Psoas muscle (tissue), 8 donors: ENCODE data around the gene NRBF2. TPM values are rescaled to one million over a fixed set of nuclear protein-coding genes. Genes with fewer than 3 reads are reported as not detected.

Experiments used
- ATAC-seq, 4 donors: fragments of 200-7000 bp; cut with Tn5 transposase; one replicate each; pipeline ENCODE4 v1.9.1; 2020; ENCODE audit warnings: moderate library complexity in 3 of 4, mild to moderate bottlenecking in 2 of 4
- DNase-seq, 2 donors: peaks; one replicate each; pipeline ENCODE4 v3.0.0-alpha.2; 2020
- H3K27ac ChIP-seq: fragments of 200-600 bp; one replicate; pipeline ENCODE4 v1.8.0; 2022
- H3K27me3 ChIP-seq, 3 donors: fragments of 200-600 bp in 1 of 3; one replicate each; pipeline versions ENCODE4 v1.6.1 to v1.8.0; 2013 to 2022; ENCODE audit warnings: low read length in 2 of 3, mild to moderate bottlenecking in 2 of 3, moderate library complexity in 1 of 3; ENCODE audit not compliant: insufficient read depth in 3 of 3
- H3K36me3 ChIP-seq, 2 donors: fragments of 200-600 bp in 1 of 2; one replicate each; pipeline versions ENCODE4 v1.6.1 to v1.8.0; 2013 to 2022; ENCODE audit warnings: low read depth in 1 of 2, mild to moderate bottlenecking in 1 of 2, moderate library complexity in 1 of 2; ENCODE audit not compliant: insufficient read depth in 1 of 2
- H3K4me1 ChIP-seq: fragments of 200-600 bp; one replicate; pipeline ENCODE4 v1.8.0; 2022
- H3K4me3 ChIP-seq: fragments of 200-600 bp; one replicate; pipeline ENCODE4 v1.8.0; 2022; ENCODE audit warnings: mild to moderate bottlenecking
- H3K9me3 ChIP-seq: fragments of 200-600 bp; one replicate; pipeline ENCODE4 v1.8.0; 2022
- CTCF ChIP-seq: fragments of 200-600 bp; IDR thresholded peaks from one replicate; pipeline ENCODE4 v1.8.0; 2022; ENCODE audit warnings: antibody characterized with exemption
- WGBS, 3 donors: extraction: QIAGEN DNeasy Blood & Tissue Kit; methylation state at CpG; one replicate each; pipeline versions ENCODE4 v1.1.6 to v1.1.7; 2013; 5-methylcytosine and 5-hydroxymethylcytosine counted together
- intact Hi-C, 2 donors: fragments of 100-400 bp; cut with DNase I; formaldehyde crosslinking; loops; one replicate each; pipeline versions ENCODE4 v1.11.0 to v1.14.2; 2022
- polyA plus RNA-seq, 3 donors: library from polyadenylated mRNA; stranded (reverse); fragments of 200-250 nt; gene quantifications; one replicate each; pipeline ENCODE4 v1.2.3, GENCODE V29; 2013
- total RNA-seq, 4 donors: library from RNA; stranded (reverse); fragmentation: NEBNext Ultra II Directional in 2 of 4; extraction: Animal tissue kit (Norgen Biotek cat#: 25700) in 2 of 4; gene quantifications; one replicate each; pipeline versions ENCODE4 v1.2.1 to v1.2.4, GENCODE V29; 2021 to 2023
- donor health status: healthy with polysubstance abuse.
- donor health status: DM: no; HTN: no; CAD: no; lungs with moderate emphysema.
- donor health status: Bipolar disorder and iron deficiency.
- donor health status: healthy.
- donor health status: DM: yes; HTN: yes; CAD: no.
- donor health status: DM: no; HTN: no; CAD: no.
- donor health status: DM: no; HTN: no; CAD: no.
- donor health status: DM: yes; HTN: yes; CAD: no.

NRBF2 gene
- total and polyA plus RNA-seq, 7 donors = 17.3 to 85.3 (median 23.4) TPM

DNA sequence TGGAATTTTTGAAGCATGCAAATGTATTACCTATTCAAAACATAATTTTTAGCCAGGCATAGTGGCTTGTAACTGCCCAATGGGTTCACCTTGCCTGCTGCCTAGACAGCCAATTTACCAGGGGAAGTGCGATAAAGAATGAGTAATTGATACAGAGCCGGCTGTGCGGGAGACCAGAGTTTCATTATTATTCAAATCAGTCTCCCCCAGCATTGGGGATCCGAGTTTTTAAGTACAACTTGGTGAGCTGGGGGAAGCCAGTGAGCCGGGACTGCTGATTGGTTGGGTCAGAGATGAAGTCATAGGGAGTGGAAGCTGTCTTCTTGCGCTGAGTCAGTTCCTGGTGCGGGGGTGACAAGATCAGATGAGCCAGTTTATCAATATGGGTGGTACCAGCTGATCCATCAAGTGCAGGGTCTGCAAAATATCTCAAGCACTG, 29.1 kb upstream of the NRBF2 start:
- 78 to 84% (median 79%) methylated on average over 7 of the region's 7 CpGs for WGBS, 3 donors
- TF ChIP-seq CTCF = no peak
- Histone ChIP-seq H3K9me3 (no peaks in the 10 kb centered on the region), H3K4me1 (peaks cover 3% of the 10 kb centered on the region), H3K36me3 (no peaks in the 10 kb centered on the region), H3K27ac (no peak overlapping the region), H3K27me3 (no peaks in the 10 kb centered on the region), H3K4me3 (no peak overlapping the region)
- intact Hi-C loops = no loop called here
- DNase-seq (no peak), ATAC-seq (no peak)

DNA sequence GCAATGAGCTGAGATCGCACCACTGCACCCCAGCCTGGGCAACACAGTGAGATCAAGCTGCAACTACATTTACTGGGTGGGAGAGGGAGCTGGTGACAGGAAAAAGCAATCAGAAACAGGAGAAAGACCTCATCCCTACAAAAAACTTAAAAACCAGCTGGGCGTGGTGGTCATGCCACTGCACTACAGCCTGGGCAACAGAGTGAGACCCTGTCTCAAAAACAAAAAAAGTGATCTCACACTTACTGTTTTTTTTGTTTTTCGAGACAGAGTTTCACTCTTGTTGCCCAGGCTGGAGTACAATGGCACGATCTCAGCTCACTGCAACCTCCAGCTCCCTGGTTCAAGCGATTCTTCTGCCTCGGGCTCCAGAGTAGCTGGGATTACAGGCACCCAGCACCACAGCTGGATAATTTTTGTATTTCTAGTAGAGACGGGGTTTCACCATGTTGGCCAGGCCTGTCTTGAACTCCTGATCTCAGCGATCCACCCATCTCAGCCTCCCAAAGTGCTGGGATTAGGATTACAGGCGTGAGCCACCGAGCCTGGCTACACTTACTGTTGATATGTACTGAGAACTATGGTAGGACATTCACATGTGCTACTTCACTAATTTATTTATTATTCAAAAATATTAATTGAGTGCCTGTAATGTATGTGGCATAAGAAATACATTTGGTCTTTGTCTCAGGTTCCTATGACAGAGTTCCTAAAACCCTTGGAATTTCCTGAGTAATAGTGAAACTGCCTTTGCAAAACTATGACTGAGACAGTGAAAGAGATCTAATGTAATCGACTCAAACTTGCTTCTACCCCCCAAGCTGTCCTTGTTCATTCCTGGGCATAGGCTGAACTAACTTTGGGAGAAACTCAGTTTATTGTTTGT, 27.7 kb upstream of the NRBF2 start:
- DNase-seq (no peak), ATAC-seq (no peak)
- TF ChIP-seq CTCF = no peak
- H3K9me3 ChIP-seq = no peaks in the 10 kb centered on the region
- WGBS, 3 donors = 83 to 87% (median 84%) methylated on average over 11 of the region's 11 CpGs
- no peaks in the 10 kb centered on the region for H3K36me3 ChIP-seq
- H3K27me3 ChIP-seq = no peaks in the 10 kb centered on the region
- H3K4me1 ChIP-seq = peaks cover 3% of the 10 kb centered on the region
- intact Hi-C loops = no loop called here
- no peak overlapping the region for H3K4me3 ChIP-seq
- H3K27ac ChIP-seq = no peak overlapping the region

- peak; percentile 50 to 59 for DNase-seq
- Histone ChIP-seq H3K9me3 (no peaks in the 10 kb centered on the region), H3K27me3 (no peaks in the 10 kb centered on the region), H3K36me3 (no peaks in the 10 kb centered on the region), H3K4me1 (peaks cover 3% of the 10 kb centered on the region), H3K27ac (no peak overlapping the region), H3K4me3 (no peak overlapping the region)
- WGBS, 3 donors = 35 to 51% (median 39%) methylated on average over 10 of the region's 10 CpGs
- intact Hi-C loops = no loop called here
- ATAC-seq = peak in 1 of 4 donors; percentile 34
- TF ChIP-seq CTCF = no peak
These were observed 26.9 kb upstream of the NRBF2 start for GRCh38 chr10:63106111-63106755.

GRCh38 chr10:63107943-63108437, 25.1 kb upstream of the NRBF2 start:
- H3K4me3 ChIP-seq = no peak overlapping the region
- intact Hi-C loops = no loop called here
- TF ChIP-seq CTCF = no peak
- H3K36me3 ChIP-seq = no peaks in the 10 kb centered on the region
- H3K9me3 ChIP-seq = no peaks in the 10 kb centered on the region
- DNase-seq = no peak
- H3K27me3 ChIP-seq = no peaks in the 10 kb centered on the region
- WGBS, 3 donors = 63 to 65% (median 63%) methylated on average over 3 of the region's 3 CpGs
- no peak overlapping the region for H3K27ac ChIP-seq
- ATAC-seq = no peak
- peaks cover 3% of the 10 kb centered on the region for H3K4me1 ChIP-seq
